ENCODE results near the gene COX7B2.

The COX7B2 gene

DNA sequence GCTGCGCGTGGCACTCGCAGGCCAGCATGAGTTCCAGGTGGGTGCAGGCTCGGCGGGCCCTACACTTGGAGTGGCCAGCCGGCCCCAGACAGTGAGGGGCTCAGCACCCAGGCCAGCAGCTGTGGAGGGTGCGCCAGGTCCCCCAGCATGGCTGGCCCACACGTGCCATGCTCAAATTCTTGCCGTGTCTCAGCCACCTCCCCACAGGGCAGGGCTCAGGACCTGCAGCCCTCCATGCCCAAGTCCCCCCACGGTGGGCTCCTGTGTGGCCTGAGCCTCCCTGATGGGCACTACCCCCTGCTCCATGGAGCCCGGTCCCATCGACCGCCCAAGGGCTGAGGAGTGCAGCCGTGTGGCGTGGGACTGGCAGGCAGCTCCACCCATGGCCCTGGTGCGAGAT is 210.2 kb downstream of the COX7B2 start:
- no peak for DNase-seq

Measured in T-helper 1 cell (primary cell).